ENCODE results near the gene HS3ST3A1.

Gene HS3ST3A1

GRCh38 chr17:13485327-13485726, 116.4 kb downstream of the HS3ST3A1 start:
- no peak for DNase-seq

- DNase-seq = no peak
Measured at GRCh38 chr17:13484020-13484419, 117.7 kb downstream of the HS3ST3A1 start.

DNA sequence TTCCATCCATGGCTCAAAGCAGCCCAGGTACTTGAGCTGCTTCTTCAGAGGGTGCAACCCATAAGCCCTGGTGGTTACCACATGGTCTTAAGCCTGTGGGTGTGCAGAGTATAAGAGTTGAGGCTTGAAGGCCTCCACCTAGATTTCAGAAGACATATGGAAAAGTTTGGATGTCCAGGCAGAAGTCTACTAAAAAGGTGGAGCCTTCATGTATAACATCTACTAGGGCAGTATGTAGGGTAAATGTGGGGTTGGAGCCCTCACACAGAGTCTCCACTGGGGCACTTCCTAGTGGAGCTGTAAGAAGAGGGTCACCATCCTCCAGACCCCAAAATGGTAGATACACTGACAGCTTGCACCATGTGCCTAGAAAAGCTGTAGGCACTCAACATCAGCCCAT, 120.9 kb downstream of the HS3ST3A1 start:
- no peak for DNase-seq

DNA sequence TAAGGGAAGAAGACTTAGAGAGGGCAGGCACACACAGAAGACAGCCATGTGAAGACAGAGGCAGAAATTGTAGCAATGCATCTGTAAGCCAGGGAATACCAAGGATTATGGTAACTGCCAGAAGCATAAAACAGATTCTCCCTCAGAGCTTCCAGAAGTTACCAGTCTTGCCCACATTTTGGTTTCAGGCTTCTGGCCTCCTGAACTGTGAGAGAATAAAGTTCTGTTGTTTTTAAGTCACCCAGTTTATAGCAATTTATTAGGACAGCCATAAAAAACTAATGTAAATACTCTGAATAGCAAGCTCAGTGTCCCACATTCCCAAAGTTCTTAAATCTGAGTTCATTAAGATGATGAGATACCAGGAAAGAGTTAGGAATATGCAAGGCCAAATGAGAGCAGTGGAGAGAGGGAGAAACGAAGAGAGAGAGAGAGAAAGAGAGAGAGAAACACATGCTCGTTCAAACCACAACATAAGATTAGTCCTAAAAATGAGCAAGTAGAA, 123.4 kb downstream of the HS3ST3A1 start:
- DNase-seq = no peak

- DNase-seq = no peak
Measured at GRCh38 chr17:13477180-13477611, 124.5 kb downstream of the HS3ST3A1 start.

GRCh38 chr17:13476720-13477119, 125.0 kb downstream of the HS3ST3A1 start:
- no peak for DNase-seq

DNA sequence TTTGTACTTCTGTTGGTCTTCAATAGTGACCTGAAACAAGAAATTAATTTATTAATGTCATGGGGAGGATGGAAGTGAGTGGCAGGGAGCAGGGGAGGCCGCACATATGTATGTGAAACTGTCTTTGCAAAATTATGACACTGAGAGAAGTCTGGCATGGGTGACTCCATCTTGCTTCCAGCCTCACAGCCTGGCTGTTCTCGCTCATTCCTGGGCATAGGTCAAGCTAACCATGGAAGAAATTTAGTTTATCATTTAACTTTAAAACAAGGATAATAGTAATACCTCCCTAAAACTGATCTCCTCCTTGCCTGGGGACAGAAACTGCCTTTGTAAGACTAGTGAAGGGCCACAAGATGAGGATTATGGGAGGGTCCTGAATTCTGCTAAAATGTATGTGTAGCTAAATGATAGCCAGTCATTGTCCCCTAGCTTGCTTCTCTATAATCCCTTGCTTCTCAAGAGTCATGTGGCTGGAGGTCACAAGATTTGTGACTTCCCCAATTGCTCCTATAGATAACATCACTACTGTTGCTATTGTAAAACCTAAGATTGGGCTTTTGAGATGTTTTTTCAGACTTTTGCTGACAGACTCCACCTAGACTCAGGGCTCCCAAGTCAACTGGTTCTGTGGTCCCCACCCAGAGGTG, 126.0 kb downstream of the HS3ST3A1 start:
- DNase-seq = no peak

- DNase-seq = no peak
Measured at GRCh38 chr17:13474073-13474800, 127.5 kb downstream of the HS3ST3A1 start.

GRCh38 chr17:13465678-13466077, 136.1 kb downstream of the HS3ST3A1 start:
- DNase-seq = no peak

DNA sequence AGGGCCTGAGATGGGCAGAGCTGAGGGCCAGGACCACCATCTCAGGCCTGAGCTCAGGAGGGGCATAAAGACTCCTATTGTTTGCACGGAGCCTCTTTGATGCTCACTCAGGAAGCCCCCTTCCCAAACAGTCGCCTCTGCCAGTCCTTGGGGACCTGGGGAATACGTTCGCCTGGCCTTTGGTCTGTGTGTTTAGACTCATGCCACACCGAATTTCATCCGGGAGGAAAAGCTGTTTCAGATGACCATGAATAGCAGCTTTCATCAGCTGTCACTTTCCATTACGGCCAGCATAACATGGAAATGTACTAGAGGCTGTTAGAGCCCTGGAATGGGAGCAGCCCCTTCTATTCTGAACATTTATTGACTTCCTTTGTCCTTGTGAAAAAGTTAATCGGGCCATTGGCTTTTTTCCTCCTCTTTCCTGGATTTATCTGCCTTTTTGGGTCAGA, 139.0 kb downstream of the HS3ST3A1 start:
- DNase-seq = no peak

GRCh38 chr17:13462146-13462545, 139.6 kb downstream of the HS3ST3A1 start:
- DNase-seq = no peak

- DNase-seq = no peak
Measured at GRCh38 chr17:13460261-13461000, 141.3 kb downstream of the HS3ST3A1 start.

- DNase-seq = no peak
Measured at GRCh38 chr17:13457783-13458182, 143.9 kb downstream of the HS3ST3A1 start.
